ENCODE data around the gene RAB21. TPM values are rescaled to one million over a fixed set of nuclear protein-coding genes. Genes with fewer than 3 reads are reported as not detected.

RAB21 gene
- total RNA-seq, 2 experiments from 2014 or later, result 83.4 to 87.8 TPM

DNA sequence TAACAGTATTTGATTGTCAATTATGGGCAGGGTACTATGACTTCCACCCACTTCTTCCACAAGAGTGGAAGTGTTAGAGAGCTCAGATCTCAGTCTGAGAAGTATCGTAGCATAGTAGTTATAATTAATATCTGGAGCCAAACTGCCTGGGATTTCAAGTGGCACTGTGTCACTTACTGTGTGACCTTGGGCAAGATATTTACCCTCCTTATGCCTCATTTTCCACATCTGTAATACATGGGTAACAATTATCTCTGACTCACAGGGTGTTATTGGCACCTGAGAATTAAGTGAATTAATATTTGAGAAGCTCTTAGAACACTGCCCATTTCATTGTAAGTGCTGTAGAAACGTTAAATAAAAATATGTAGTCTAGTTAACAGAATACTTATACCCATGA lies 11.5 kb downstream of the RAB21 start:
- H3K36me3 Mint-ChIP-seq, result peaks cover 57% of the 10 kb centered on the region
- H3K4me3 Mint-ChIP-seq, result no peak overlapping the region
- peaks cover 53% of the 10 kb centered on the region for H3K4me1 Mint-ChIP-seq
- no peak for DNase-seq
- H3K27me3 Mint-ChIP-seq, result no peaks in the 10 kb centered on the region
- H3K27ac Mint-ChIP-seq, result no peak overlapping the region
- H3K9me3 Mint-ChIP-seq, result peaks cover 13% of the 10 kb centered on the region

DNA sequence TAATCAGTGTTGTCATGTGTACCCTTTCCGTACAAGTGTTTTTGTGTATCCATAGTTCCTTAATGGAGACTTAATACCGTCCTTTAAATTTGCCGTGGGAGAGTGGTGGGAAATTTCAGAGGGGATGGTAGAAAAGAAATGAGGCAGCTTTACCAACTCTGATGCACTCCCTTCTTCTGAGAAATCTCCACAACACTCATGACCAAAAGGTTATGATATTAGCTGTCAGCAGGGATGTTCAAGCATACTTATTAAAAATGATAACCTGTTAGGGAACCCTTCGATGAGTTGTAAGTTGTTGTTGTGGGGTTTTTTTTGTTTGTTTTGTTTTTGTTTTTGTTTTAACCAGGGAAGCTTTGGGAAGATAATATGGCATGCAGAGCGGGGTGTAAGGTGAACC lies 12.5 kb downstream of the RAB21 start:
- Mint-ChIP-seq H3K27ac (no peak overlapping the region), H3K9me3 (peaks cover 13% of the 10 kb centered on the region), H3K4me1 (peaks cover 53% of the 10 kb centered on the region), H3K4me3 (no peak overlapping the region), H3K27me3 (no peaks in the 10 kb centered on the region), H3K36me3 (peaks cover 56% of the 10 kb centered on the region)
- DNase-seq, result no peak

- Mint-ChIP-seq H3K4me1 (peaks cover 48% of the 10 kb centered on the region), H3K9me3 (peaks cover 9% of the 10 kb centered on the region), H3K27me3 (no peaks in the 10 kb centered on the region), H3K36me3 (peaks cover 46% of the 10 kb centered on the region), H3K4me3 (no peak overlapping the region), H3K27ac (no peak overlapping the region)
- no peak for DNase-seq
Observed at GRCh38 chr12:71768900-71769299, 14.2 kb downstream of the RAB21 start.

- H3K9me3 Mint-ChIP-seq, result no peaks in the 10 kb centered on the region
- H3K4me3 Mint-ChIP-seq, result no peak overlapping the region
- peaks cover 34% of the 10 kb centered on the region for H3K36me3 Mint-ChIP-seq
- H3K27me3 Mint-ChIP-seq, result no peaks in the 10 kb centered on the region
- no peak overlapping the region for H3K27ac Mint-ChIP-seq
- H3K4me1 Mint-ChIP-seq, result peaks cover 30% of the 10 kb centered on the region
- DNase-seq, result no peak
Observed at GRCh38 chr12:71771069-71771468, 16.4 kb downstream of the RAB21 start.

DNA sequence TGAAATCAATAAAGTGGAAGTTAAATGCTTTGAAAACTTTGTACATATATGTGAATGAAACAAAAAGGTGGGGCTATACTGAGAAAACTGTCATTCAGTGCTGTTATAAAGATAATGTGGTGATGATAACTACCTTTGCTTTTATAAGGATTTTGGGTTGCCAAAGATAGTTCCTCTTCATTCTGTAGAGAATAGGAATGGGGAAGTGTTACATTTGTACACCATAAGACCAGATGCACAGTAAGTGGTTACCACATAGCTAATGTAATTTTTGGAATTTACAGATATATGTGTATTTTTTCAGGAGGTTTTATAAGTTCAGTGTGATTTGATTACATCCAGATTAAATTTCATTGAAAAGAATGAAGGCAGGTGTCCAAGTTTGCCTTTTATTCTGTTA lies 18.1 kb downstream of the RAB21 start:
- Mint-ChIP-seq H3K27me3 (no peaks in the 10 kb centered on the region), H3K27ac (no peak overlapping the region), H3K4me1 (peaks cover 16% of the 10 kb centered on the region), H3K36me3 (peaks cover 26% of the 10 kb centered on the region), H3K4me3 (no peak overlapping the region), H3K9me3 (no peaks in the 10 kb centered on the region)
- no peak for DNase-seq

DNA sequence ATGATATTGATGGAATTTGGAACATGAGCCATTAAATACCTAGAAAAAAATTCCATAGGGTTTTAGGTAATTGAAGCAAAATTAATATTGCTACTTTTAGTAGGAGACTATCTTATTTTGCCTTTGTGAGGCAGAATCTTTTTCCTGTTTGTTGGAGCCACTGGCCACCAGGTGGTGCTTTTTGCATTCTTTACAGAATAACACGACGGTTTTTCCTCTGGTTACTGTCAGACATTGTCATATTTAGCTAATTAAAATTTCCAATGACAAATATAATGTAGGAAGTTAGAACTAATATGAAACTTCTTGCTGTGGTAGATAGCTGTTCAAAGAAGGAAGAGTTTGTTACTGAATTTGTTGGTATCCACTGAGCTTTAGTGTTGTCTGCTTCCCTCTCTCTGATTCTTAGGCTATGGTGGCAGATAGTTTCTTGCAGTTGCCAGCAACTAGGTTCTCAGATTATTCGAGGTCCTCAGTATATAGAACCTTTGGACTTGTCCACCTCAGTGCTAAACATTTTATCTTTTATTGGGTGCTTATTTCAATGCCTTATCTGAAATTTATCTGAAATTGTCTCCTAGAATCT lies 25.7 kb downstream of the RAB21 start:
- peak; percentile 23 for DNase-seq
- H3K36me3 Mint-ChIP-seq, result peaks cover 13% of the 10 kb centered on the region
- H3K27ac Mint-ChIP-seq, result no peak overlapping the region
- H3K4me3 Mint-ChIP-seq, result no peak overlapping the region
- H3K9me3 Mint-ChIP-seq, result no peaks in the 10 kb centered on the region
- peaks cover 9% of the 10 kb centered on the region for H3K4me1 Mint-ChIP-seq
- H3K27me3 Mint-ChIP-seq, result no peaks in the 10 kb centered on the region

DNA sequence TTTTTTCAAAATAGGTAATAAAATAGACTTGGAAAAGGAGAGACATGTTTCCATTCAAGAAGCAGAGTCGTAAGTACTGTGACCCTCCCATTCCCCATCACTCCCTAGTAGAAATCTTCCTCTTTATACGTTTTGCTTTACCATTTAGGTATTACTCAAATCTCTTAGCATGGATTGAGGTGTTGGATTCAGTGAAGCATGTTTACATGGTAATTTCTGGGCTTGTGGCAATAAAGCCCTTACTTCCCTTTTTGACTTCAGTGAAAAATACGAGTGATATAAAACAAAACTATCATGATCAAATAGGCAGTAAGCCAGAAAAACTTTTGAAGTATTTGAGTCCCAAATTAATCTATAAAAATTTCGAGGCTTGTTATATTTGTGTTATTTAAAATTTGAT lies 27.4 kb downstream of the RAB21 start:
- H3K4me1 Mint-ChIP-seq, result peaks cover 15% of the 10 kb centered on the region

DNA sequence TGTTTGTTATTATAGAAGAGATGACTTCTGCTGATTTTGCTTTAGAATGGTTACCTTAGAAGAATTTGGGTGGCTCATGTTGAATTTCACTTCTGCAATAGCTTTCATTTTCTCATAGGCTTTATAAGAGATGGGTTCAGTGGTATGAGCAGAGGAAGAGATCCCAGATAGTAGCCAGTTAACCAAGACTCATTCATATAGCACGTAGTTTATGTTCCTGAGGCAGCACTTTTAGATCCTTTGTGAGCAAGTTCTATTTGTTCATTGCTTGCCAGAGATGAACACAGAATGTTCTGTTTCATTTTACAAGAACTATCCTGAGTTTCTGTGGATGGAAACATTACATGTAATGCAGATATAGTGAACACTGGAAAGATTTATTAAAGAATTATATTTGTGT lies 32.2 kb downstream of the RAB21 start:
- DNase-seq, result no peak
- Mint-ChIP-seq H3K36me3 (peaks cover 30% of the 10 kb centered on the region), H3K27me3 (no peaks in the 10 kb centered on the region), H3K9me3 (no peaks in the 10 kb centered on the region), H3K4me1 (peaks cover 23% of the 10 kb centered on the region), H3K27ac (no peak overlapping the region), H3K4me3 (no peak overlapping the region)

More for the DNA sequence above, 27.4 kb downstream of the RAB21 start:
- Mint-ChIP-seq H3K36me3 (peaks cover 20% of the 10 kb centered on the region), H3K27me3 (no peaks in the 10 kb centered on the region), H3K27ac (no peak overlapping the region), H3K9me3 (no peaks in the 10 kb centered on the region), H3K4me3 (no peak overlapping the region)
- no peak for DNase-seq

DNA sequence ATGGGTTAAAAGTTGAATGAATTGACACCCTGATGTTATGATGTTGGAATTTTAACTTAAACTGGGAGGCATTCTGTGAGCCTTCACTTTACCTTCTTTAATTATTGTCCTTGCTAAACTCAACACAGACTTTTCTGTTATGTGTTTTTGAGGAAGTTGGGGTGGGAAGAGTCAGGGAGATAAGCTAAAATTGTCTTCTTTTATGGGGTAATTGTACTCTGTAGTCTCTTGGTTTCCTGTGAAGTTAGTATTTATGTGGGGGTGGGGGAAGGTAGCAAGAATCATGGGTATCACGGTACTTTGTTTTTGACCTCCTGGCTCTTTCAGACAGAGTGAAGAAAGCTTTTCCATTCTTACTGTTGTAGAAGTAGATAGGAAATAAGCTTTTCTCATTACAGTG lies 32.9 kb downstream of the RAB21 start:
- Mint-ChIP-seq H3K27me3 (no peaks in the 10 kb centered on the region), H3K36me3 (peaks cover 30% of the 10 kb centered on the region), H3K4me3 (no peak overlapping the region), H3K9me3 (no peaks in the 10 kb centered on the region), H3K27ac (peak overlapping the region; percentile 57), H3K4me1 (peaks cover 23% of the 10 kb centered on the region)
- no peak for DNase-seq

DNA sequence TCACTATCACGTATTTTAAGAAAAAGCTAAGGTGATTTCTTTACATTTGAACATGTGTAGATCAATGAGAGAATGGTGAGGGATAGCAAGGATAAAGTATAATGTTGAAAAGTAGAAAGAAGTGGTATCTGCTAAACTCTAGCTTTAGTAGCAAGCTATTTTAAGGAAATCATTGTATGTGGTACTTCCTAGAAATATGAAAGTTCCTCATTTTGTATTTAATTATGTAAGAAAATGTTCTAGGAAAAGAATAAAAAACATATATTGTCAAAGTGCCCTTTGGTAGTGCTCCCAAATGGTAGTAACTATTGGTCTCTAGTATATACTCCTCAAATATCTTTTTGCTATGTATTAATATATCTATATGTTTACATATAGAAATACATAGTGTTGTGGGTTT lies 35.7 kb downstream of the RAB21 start:
- no peak for DNase-seq
- peaks cover 23% of the 10 kb centered on the region for H3K4me1 Mint-ChIP-seq
- no peak overlapping the region for H3K4me3 Mint-ChIP-seq
- no peaks in the 10 kb centered on the region for H3K27me3 Mint-ChIP-seq
- no peaks in the 10 kb centered on the region for H3K9me3 Mint-ChIP-seq
- H3K36me3 Mint-ChIP-seq, result peaks cover 23% of the 10 kb centered on the region
- no peak overlapping the region for H3K27ac Mint-ChIP-seq

GRCh38 chr12:71791473-71792150 lies 36.9 kb downstream of the RAB21 start:
- Mint-ChIP-seq H3K27me3 (no peaks in the 10 kb centered on the region), H3K27ac (no peak overlapping the region), H3K36me3 (peaks cover 20% of the 10 kb centered on the region), H3K4me3 (no peak overlapping the region), H3K4me1 (peaks cover 21% of the 10 kb centered on the region), H3K9me3 (no peaks in the 10 kb centered on the region)
- DNase-seq, result no peak

- Mint-ChIP-seq H3K4me1 (peaks cover 14% of the 10 kb centered on the region), H3K36me3 (peaks cover 14% of the 10 kb centered on the region), H3K9me3 (no peaks in the 10 kb centered on the region), H3K4me3 (no peak overlapping the region), H3K27me3 (no peaks in the 10 kb centered on the region), H3K27ac (no peak overlapping the region)
- no peak for DNase-seq
Observed at GRCh38 chr12:71792599-71792998, 37.9 kb downstream of the RAB21 start.

- peaks cover 2% of the 10 kb centered on the region for H3K4me1 Mint-ChIP-seq
- no peaks in the 10 kb centered on the region for H3K9me3 Mint-ChIP-seq
- H3K36me3 Mint-ChIP-seq, result peaks cover 2% of the 10 kb centered on the region
- no peaks in the 10 kb centered on the region for H3K27me3 Mint-ChIP-seq
- no peak overlapping the region for H3K27ac Mint-ChIP-seq
- no peak for DNase-seq
- no peak overlapping the region for H3K4me3 Mint-ChIP-seq
Observed at GRCh38 chr12:71795901-71796300, 41.2 kb downstream of the RAB21 start.

DNA sequence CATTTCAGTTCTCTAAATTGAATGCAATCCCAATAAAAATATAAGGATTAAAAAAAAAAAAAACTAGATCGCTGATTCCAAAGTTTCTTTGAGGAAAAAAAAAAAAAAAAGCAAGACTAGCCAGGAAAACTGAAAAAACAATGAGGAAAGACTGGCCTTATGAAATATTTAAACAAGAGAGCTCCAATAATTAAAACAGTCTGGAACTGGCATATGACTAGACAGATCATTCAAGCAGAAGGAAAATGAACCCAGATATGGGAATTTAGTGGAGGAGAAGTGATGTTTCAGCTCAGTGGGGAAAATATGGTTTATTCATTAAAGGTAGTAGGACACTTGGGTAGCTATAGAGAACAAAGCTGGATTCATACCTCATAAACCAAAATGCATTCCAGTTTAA lies 42.9 kb downstream of the RAB21 start:
- no peak for DNase-seq
- no peaks in the 10 kb centered on the region for H3K27me3 Mint-ChIP-seq
- H3K4me1 Mint-ChIP-seq, result no peaks in the 10 kb centered on the region
- H3K36me3 Mint-ChIP-seq, result no peaks in the 10 kb centered on the region
- no peak overlapping the region for H3K27ac Mint-ChIP-seq
- no peaks in the 10 kb centered on the region for H3K9me3 Mint-ChIP-seq
- no peak overlapping the region for H3K4me3 Mint-ChIP-seq

DNA sequence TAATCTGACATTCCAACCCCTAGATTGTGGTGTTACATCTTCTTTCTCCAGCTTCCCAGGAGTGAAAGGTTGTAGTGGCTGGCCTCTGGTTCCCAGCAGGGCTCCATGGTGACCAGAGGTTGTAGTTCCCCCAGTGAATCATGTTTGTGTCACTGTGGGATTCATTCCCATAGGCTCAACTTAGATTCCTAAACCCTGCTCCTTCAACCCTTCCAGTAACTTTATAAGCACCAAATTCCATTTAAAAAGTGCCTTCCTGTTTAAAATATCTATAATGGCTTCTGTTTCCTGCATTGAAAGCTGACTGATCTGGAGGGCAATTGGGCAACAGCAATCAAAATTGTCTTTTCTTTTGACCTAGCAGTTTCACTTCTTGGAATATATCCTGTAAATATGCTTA lies 44.4 kb downstream of the RAB21 start:
- H3K9me3 Mint-ChIP-seq, result no peaks in the 10 kb centered on the region
- H3K36me3 Mint-ChIP-seq, result no peaks in the 10 kb centered on the region
- no peaks in the 10 kb centered on the region for H3K27me3 Mint-ChIP-seq
- no peak overlapping the region for H3K4me3 Mint-ChIP-seq
- H3K4me1 Mint-ChIP-seq, result no peaks in the 10 kb centered on the region
- no peak for DNase-seq
- no peak overlapping the region for H3K27ac Mint-ChIP-seq

DNA sequence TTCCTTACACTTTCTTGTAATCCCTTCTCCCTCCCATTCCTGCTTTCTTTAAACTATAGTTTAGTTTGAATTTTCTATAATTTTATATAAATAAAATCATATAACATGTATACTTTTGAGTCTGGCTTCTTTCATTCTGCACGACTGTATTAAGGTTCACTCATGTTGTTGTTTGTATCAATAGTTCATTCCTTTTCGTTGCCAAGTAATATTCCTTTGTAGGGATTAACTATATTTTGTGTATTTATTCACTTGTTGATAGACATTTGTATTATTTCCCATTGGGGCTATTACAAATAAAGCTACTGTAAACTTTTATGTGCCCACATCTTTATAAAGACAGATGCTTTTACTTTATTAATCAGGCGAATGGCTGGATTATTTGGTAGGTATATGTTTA lies 45.5 kb downstream of the RAB21 start:
- H3K9me3 Mint-ChIP-seq, result no peaks in the 10 kb centered on the region
- DNase-seq, result no peak
- H3K4me1 Mint-ChIP-seq, result no peaks in the 10 kb centered on the region
- H3K27me3 Mint-ChIP-seq, result no peaks in the 10 kb centered on the region
- H3K36me3 Mint-ChIP-seq, result no peaks in the 10 kb centered on the region
- no peak overlapping the region for H3K27ac Mint-ChIP-seq
- H3K4me3 Mint-ChIP-seq, result no peak overlapping the region
